HepG2 (cell line): ENCODE data around the gene TOB1. TPM values are rescaled to one million over a fixed set of nuclear protein-coding genes. Genes with fewer than 3 reads are reported as not detected.

ENCODE experiments used
- ATAC-seq: fragments of 200-7000 bp; cut with Tn5 transposase; 3 replicates; pipeline ENCODE4 v1.9.1; 2020; ENCODE audit warnings: mild to moderate bottlenecking, moderate library complexity
- BruUV-seq: library from RNA; stranded (reverse); fragments of 400-500 nt; replicated peaks from 2 replicates; lab custom pipeline; 2021; lab: Mats Ljungman, UMichigan
- CTCF ChIA-PET: fragments of 300-600 bp; formaldehyde crosslinking; extraction: SDS; loops from one replicate; lab custom pipeline; 2021; ENCODE audit warnings: low total read pairs, inconsistent platforms, low intra/inter-chr PET ratio; lab: Yijun Ruan, JAX
- POLR2A ChIA-PET: fragments of 350-600 bp; sonication (Branson Sonifier 250); formaldehyde crosslinking; loops from one replicate; lab custom pipeline; 2020; ENCODE audit warnings: antibody characterized with exemption, inconsistent platforms; lab: Yijun Ruan, JAX
- DNase-seq: peaks from one replicate; pipeline ENCODE4 v3.0.0-alpha.2; 2015; ENCODE audit warnings: low spot score
- FAIRE-seq: peaks from 3 replicates; lab custom pipeline; 2011; peaks lifted over from hg19 to GRCh38; lab: Jason Lieb, UNC
- H2AFZ ChIP-seq: one replicate; pipeline ENCODE4 v1.6.1; 2011; ENCODE audit warnings: low read length, inconsistent platforms
- H3K27ac ChIP-seq: fragments of 300-600 bp; 3 replicates; pipeline ENCODE4 v1.8.0; 2011; ENCODE audit warnings: mixed run types, mild to moderate bottlenecking, mixed read lengths, low read length, inconsistent platforms; ENCODE audit not compliant: insufficient read depth; ENCODE audit errors: extremely low read length
- H3K27me3 ChIP-seq, 2 experiments: fragments of 200-600 bp in 1 of 2; 2 replicates in 1 of 2; 3 replicates in 1 of 2; pipeline versions ENCODE4 v1.6.0 to v1.8.0; 2011; ENCODE audit warnings: low read length in 2 of 2, mild to moderate bottlenecking in 2 of 2, moderate library complexity in 2 of 2, inconsistent platforms in 1 of 2; ENCODE audit not compliant: insufficient read depth in 2 of 2, control insufficient read depth in 1 of 2
- H3K36me3 ChIP-seq, 2 experiments: fragments of 200-600 bp in 1 of 2; replicated peaks in 1 of 2; 2 replicates in 1 of 2; 3 replicates in 1 of 2; pipeline versions ENCODE4 v1.5.1 to v1.8.0; 2011; ENCODE audit warnings: low read length in 2 of 2, inconsistent platforms in 1 of 2; ENCODE audit not compliant: insufficient read depth in 2 of 2, control insufficient read depth in 1 of 2
- H3K4me1 ChIP-seq: 2 replicates; pipeline ENCODE4 v1.5.1; 2012; ENCODE audit warnings: low read length, inconsistent platforms; ENCODE audit not compliant: insufficient read depth
- H3K4me2 ChIP-seq: 2 replicates; pipeline ENCODE4 v1.6.0; 2011; ENCODE audit warnings: low read depth, low read length, inconsistent platforms
- H3K4me3 ChIP-seq, 3 experiments: fragments of 200-600 bp in 1 of 3; sonication (generic), shearing (Covaris generic) in 1 of 3; replicated peaks in 1 of 3; 2 replicates each; pipeline ENCODE4 v1.5.1; 2011 to 2016; ENCODE audit warnings: low read length in 3 of 3, inconsistent platforms in 2 of 3, low read depth in 2 of 3, mild to moderate bottlenecking in 2 of 3, control low read depth in 1 of 3, mixed read lengths in 1 of 3; ENCODE audit not compliant: insufficient read depth in 1 of 3
- H3K79me2 ChIP-seq: one replicate; pipeline ENCODE4 v1.6.1; 2011; ENCODE audit warnings: low read length, inconsistent platforms; ENCODE audit not compliant: insufficient read depth
- H3K9ac ChIP-seq: 2 replicates; pipeline ENCODE4 v1.6.0; 2011; ENCODE audit warnings: mild to moderate bottlenecking, low read depth, low read length, inconsistent platforms; ENCODE audit not compliant: insufficient read depth
- H3K9me3 ChIP-seq: 2 replicates; pipeline ENCODE4 v1.5.1; 2012; ENCODE audit warnings: mild to moderate bottlenecking, low read length
- H4K20me1 ChIP-seq: 2 replicates; pipeline ENCODE4 v1.6.0; 2011; ENCODE audit warnings: inconsistent platforms, mild to moderate bottlenecking, low read length, moderate library complexity; ENCODE audit not compliant: insufficient read depth
- EED ChIP-seq: sonication (generic); formaldehyde crosslinking; IDR thresholded peaks from 2 replicates; pipeline ENCODE4 v1.5.0; 2020; ENCODE audit warnings: mild to moderate bottlenecking, missing genetic modification reagents
- FOXJ3 ChIP-seq: sonication (generic); formaldehyde crosslinking; IDR thresholded peaks from 2 replicates; pipeline ENCODE4 v1.4.0; 2020; ENCODE audit warnings: missing genetic modification reagents, mild to moderate bottlenecking, borderline replicate concordance
- GATAD1 ChIP-seq: IDR thresholded peaks from 2 replicates; pipeline ENCODE4 v1.6.1; 2016; ENCODE audit warnings: missing genetic modification reagents, missing compliant biosample characterization
- HNF4A ChIP-seq: sonication (generic); formaldehyde crosslinking; IDR thresholded peaks from 2 replicates; pipeline ENCODE4 v1.4.0; 2020; ENCODE audit warnings: missing genetic modification reagents
- HOXA7 ChIP-seq: sonication (generic); formaldehyde crosslinking; IDR thresholded peaks from 2 replicates; pipeline ENCODE4 v1.8.1; 2022; ENCODE audit warnings: mild to moderate bottlenecking, missing genetic modification reagents, moderate library complexity
- IKZF4 ChIP-seq: sonication (generic); formaldehyde crosslinking; IDR thresholded peaks from 2 replicates; pipeline ENCODE4 v1.5.1; 2020; ENCODE audit warnings: borderline replicate concordance, mild to moderate bottlenecking, low read depth, missing genetic modification reagents; ENCODE audit errors: not compliant biosample characterization
- KDM4B ChIP-seq: sonication (generic); formaldehyde crosslinking; IDR thresholded peaks from 2 replicates; pipeline ENCODE4 v1.4.0; 2020; ENCODE audit warnings: missing genetic modification reagents
- MXD4 ChIP-seq: IDR thresholded peaks from 2 replicates; pipeline ENCODE4 v1.6.1; 2016; ENCODE audit warnings: mild to moderate bottlenecking, missing biosample characterization, missing genetic modification reagents
- MYC ChIP-seq: sonication (generic); formaldehyde crosslinking; IDR thresholded peaks from 2 replicates; pipeline ENCODE4 v1.9.0; 2021; ENCODE audit warnings: missing genetic modification reagents, borderline replicate concordance
- NBN ChIP-seq: fragments of 450-650 bp; conservative IDR thresholded peaks from 2 replicates; pipeline ENCODE4 v1.6.1; 2017
- SNRNP70 ChIP-seq: fragments of 200-400 bp; formaldehyde crosslinking; IDR thresholded peaks from 2 replicates; pipeline ENCODE4 v1.6.1; 2017; ENCODE audit warnings: mild to moderate bottlenecking, low read depth, low read length, moderate library complexity
- SRSF9 ChIP-seq: fragments of 200-400 bp; formaldehyde crosslinking; IDR thresholded peaks from 2 replicates; pipeline ENCODE4 v1.6.1; 2018; ENCODE audit warnings: borderline replicate concordance, mild to moderate bottlenecking, low read depth, low read length; ENCODE audit not compliant: insufficient read depth, poor library complexity, severe bottlenecking
- TAF1 ChIP-seq: sonication (generic); formaldehyde crosslinking; IDR thresholded peaks from 2 replicates; pipeline ENCODE4 v1.4.0; 2020; ENCODE audit warnings: missing genetic modification reagents
- U2AF1 ChIP-seq: fragments of 200-400 bp; formaldehyde crosslinking; optimal IDR thresholded peaks from 2 replicates; pipeline ENCODE3; 2017; ENCODE audit warnings: mild to moderate bottlenecking, low read depth, low read length
- ZFAT ChIP-seq: sonication (generic); formaldehyde crosslinking; conservative IDR thresholded peaks from 2 replicates; pipeline ENCODE4 v1.8.1; 2023; ENCODE audit warnings: missing genetic modification reagents, inconsistent platforms
- ZNF562 ChIP-seq: sonication (generic); formaldehyde crosslinking; IDR thresholded peaks from 2 replicates; pipeline ENCODE4 v1.8.0; 2022; ENCODE audit warnings: missing genetic modification reagents, borderline replicate concordance
- WGBS: methylation state at CpG from one replicate; pipeline ENCODE4 v1.1.6; 2017; ENCODE audit warnings: low lambda C conversion rate; 5-methylcytosine and 5-hydroxymethylcytosine counted together
- in situ Hi-C: cut with HindIII; loops from 2 replicates; pipeline ENCODE4 v1.10.0; 2017; ENCODE audit warnings: low pct_unique_long_range_greater_than_20kb; ENCODE audit not compliant: extremely low pct_ligation_motif_present
- intact Hi-C: fragments of 100-400 bp; cut with micrococcal nuclease; formaldehyde crosslinking; loops from one replicate; pipeline ENCODE4 v1.10.0; 2022; ENCODE audit not compliant: unreplicated experiment
- polyA plus RNA-seq, 8 experiments: library from polyadenylated mRNA; depleted of rRNA in 3 of 8; stranded (reverse) in 7 of 8; unstranded in 1 of 8; fragments of >200 nt; fragmentation: Illumina TruSeq in 4 of 8; extraction: Trizol in 4 of 8; gene quantifications; 2 replicates each; pipeline versions ENCODE4 v1.2.1 to v1.2.3, GENCODE V29; 2011 to 2016; ENCODE audit warnings: low read depth in 4 of 8, missing spikeins in 1 of 8, mixed read lengths in 1 of 8; ENCODE audit not compliant: insufficient read depth in 1 of 8
- total RNA-seq, 5 experiments: library from RNA; depleted of rRNA; stranded (reverse); fragments of >200 nt; fragmentation: Illumina TruSeq; extraction: Trizol; gene quantifications; 2 replicates each; pipeline ENCODE4 v1.2.3, GENCODE V29; 2016; ENCODE audit warnings: low read depth in 1 of 5
- TF ChIP-seq, protein P1 (sequence below): conservative IDR thresholded peaks from 2 replicates; pipeline ENCODE4 v1.6.1; 2018; ENCODE audit warnings: missing genetic modification reagents

TOB1 gene
- total and polyA plus RNA-seq, 2 of the 13 experiments (the other 11 are each of a cell fraction or from before 2014, with no cell fraction given): 21.9 to 57.7 TPM

DNA sequence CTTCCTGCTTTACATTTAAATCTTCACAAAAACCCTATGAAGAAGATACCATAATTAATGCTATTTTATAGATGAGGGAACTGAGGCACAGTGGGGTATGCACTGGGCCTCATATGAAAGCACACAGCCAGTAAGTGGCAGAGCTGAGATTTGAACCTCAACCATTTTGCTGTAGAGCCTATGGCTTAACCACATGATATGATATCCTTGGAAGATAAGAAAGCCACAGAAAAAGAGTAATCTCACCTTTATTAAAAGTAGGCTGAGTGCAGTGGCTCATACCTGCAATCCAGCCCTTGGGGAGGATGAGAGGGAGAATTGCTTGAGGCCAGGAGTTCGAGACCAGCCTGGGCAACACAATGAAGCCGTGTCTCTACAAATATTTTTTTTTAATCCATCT is 15.0 kb upstream of the TOB1 start:
- WGBS: 87% methylated on average over 2 of the region's 2 CpGs
- intact Hi-C loops: no loop called here

More for the DNA sequence above, 15.0 kb upstream of the TOB1 start:
- ChIA-PET CTCF (no interaction called here), POLR2A (interaction anchor here (1.1 kb wide), 1 partner anchor 15 kb away, joined by 3 read pairs; the partner anchor contains the start of gene TOB1)
- BruUV-seq: no TSS peak
- TF ChIP-seq MXD4 (CRISPR knock-in tag): no peak
- TF ChIP-seq, protein P1, sequence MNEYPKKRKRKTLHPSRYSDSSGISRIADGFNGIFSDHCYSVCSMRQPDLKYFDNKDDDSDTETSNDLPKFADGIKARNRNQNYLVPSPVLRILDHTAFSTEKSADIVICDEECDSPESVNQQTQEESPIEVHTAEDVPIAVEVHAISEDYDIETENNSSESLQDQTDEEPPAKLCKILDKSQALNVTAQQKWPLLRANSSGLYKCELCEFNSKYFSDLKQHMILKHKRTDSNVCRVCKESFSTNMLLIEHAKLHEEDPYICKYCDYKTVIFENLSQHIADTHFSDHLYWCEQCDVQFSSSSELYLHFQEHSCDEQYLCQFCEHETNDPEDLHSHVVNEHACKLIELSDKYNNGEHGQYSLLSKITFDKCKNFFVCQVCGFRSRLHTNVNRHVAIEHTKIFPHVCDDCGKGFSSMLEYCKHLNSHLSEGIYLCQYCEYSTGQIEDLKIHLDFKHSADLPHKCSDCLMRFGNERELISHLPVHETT (CRISPR knock-in tag): no peak
- no peak for TF ChIP-seq EED
- TF ChIP-seq ZNF562 (CRISPR knock-in tag): no peak
- TF ChIP-seq SNRNP70: no peak
- no peak for TF ChIP-seq IKZF4 (CRISPR knock-in tag)
- no peak for TF ChIP-seq MYC (CRISPR knock-in tag)
- no peak for TF ChIP-seq U2AF1
- TF ChIP-seq GATAD1: no peak
- TF ChIP-seq NBN: no peak
- TF ChIP-seq TAF1: no peak
- no peak for TF ChIP-seq ZFAT (CRISPR knock-in tag)
- no peak for TF ChIP-seq HNF4A (CRISPR knock-in tag)
- no peak for TF ChIP-seq HOXA7 (CRISPR knock-in tag)
- no peak for TF ChIP-seq FOXJ3 (CRISPR knock-in tag)
- TF ChIP-seq KDM4B (CRISPR knock-in tag): no peak
- TF ChIP-seq SRSF9: no peak
- Histone ChIP-seq H3K4me2 (no peak overlapping the region), H2AFZ (no peak overlapping the region), H4K20me1 (no peaks in the 10 kb centered on the region), H3K4me3 (no peak overlapping the region), H3K27ac (no peak overlapping the region), H3K36me3 (no peaks in the 10 kb centered on the region), H3K27me3 (no peaks in the 10 kb centered on the region), H3K9me3 (peaks cover 4% of the 10 kb centered on the region; the same call in 1 of the 2 replicates), H3K4me1 (peaks cover 45% of the 10 kb centered on the region), H3K79me2 (no peaks in the 10 kb centered on the region), H3K9ac (no peak overlapping the region)
- no peak for DNase-seq
- in situ Hi-C loops: no loop called here
- no peak for ATAC-seq
- FAIRE-seq: no peak
